ENCODE measurements around the gene NRXN3.

DNA sequence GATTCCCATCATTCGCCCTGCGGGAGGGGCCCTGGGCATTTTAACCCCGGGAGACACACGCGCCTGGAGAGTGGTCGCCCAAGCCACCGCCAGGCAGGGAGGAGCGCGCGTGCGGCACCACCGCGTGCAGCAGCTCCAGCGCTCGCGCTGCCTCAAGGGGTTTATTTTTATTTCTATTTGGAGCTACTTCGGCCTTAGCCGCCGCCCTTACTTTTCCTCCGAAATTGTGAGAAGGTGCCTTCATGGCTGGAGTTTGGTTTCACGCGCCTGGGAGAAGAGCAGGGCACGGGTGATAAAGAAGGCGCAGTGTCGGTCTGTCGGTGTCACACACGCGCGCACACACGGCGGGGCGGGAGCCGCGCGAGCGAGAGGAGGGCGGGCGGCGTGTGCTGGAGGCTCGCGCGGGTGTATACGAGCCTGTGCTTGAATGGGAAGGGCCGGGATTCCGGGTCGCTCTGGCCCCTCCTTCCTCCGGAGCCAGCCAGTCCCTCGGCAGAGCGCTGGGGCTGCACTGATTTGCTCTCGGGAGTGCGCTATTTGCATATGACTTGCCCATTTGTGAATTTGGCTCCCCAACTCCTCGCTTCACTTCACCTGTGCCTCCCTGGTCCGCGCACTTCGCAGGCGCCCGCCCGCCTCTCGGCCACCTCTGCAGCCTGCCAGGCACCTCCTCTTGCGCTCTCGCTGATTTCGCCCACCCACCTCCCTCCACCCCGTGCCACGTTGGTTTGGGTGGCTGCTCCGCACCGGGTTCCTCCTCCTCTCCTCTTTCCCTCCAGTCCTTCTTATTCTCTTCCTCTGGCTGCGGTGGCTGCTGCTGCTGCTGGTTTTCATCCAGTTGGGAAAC is 1108.8 kb downstream of the NRXN3 start:
- peak; percentile 51; the same call in 1 of the 2 replicates for TF ChIP-seq POLR2AphosphoS5 (IDR thresholded peaks at IDR 0.05; ENCODE audit: low read depth)
- TF ChIP-seq CTCF (conservative IDR thresholded peaks at IDR 0.05; ENCODE audit: low read depth in 2 of 2): no peak
- TF ChIP-seq EZH2 (IDR thresholded peaks at IDR 0.05; ENCODE audit: low read depth, unreplicated experiment): no peak
- no peak for TF ChIP-seq ZNF114 (CRISPR knock-in tag; IDR thresholded peaks at IDR 0.05)
- TF ChIP-seq JUNB (IDR thresholded peaks at IDR 0.05; ENCODE audit: unreplicated experiment): no peak
- TF ChIP-seq REST (IDR thresholded peaks at IDR 0.05; ENCODE audit: unreplicated experiment): no peak
- no peak for TF ChIP-seq CREB1 (CRISPR knock-in tag; IDR thresholded peaks at IDR 0.05; ENCODE audit: low read depth)
- no peak for TF ChIP-seq EZH2phosphoT487 (IDR thresholded peaks at IDR 0.05; ENCODE audit: unreplicated experiment)
- no peak for TF ChIP-seq ZNF331 (CRISPR knock-in tag; IDR thresholded peaks at IDR 0.05; ENCODE audit: low read depth)
- no peak for TF ChIP-seq STAT1 (IDR thresholded peaks at IDR 0.05; ENCODE audit: unreplicated experiment)
- TF ChIP-seq NANOG (IDR thresholded peaks at IDR 0.05; ENCODE audit: borderline replicate concordance): no peak

Data from GM23338 (cell line).